Measurements from ENCODE around the gene CLDN14.
"Not testable (repeated sequence)": the region's sequence is repeated elsewhere in the genome, so short reads cannot be mapped to it uniquely, and the experiment has no call there.

The CLDN14 gene

GRCh38 chr21:36481639-36482038 is 1.7 kb upstream of the CLDN14 start:
- no peak for DNase-seq (ENCODE audit: insufficient read length, low spot score)
- FAIRE-seq, result no peak
- no peak for TF ChIP-seq CTCF (IDR thresholded peaks at IDR 0.05; ENCODE audit: insufficient read depth, missing control alignments)

GRCh38 chr21:36480618-36481017 is 696 bp upstream of the CLDN14 start:
- DNase-seq (ENCODE audit: insufficient read length, low spot score) (no peak), FAIRE-seq (no peak)
- no peak for TF ChIP-seq CTCF (IDR thresholded peaks at IDR 0.05; ENCODE audit: insufficient read depth, missing control alignments)

- DNase-seq (ENCODE audit: insufficient read length, low spot score), result no peak
- FAIRE-seq, result no peak
- TF ChIP-seq CTCF (IDR thresholded peaks at IDR 0.05; ENCODE audit: insufficient read depth, missing control alignments), result no peak
These were observed 981 bp downstream of the CLDN14 start for GRCh38 chr21:36478941-36479340.

DNA sequence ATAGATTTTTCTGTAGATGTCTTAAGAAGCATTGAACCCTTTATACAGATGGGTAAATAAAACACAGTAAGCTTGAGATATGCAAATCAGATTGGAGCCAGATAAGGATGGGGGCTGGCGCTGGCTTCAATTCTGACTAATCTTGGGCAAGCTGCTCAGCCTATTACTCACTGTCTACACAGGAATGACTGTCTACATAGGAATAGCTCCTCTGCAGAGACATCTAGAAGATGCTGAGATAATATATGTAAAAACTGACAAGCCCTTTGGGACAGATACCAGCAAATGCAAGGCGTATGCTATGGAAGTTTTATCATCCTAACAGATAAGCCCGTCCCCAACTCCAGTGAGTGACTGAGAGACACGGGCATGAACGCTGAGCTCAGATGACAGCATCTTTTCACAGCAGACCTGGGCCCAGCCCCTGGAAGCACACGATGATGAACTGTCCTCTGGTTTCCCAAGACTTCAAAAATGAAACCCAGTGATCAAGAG is 1.7 kb downstream of the CLDN14 start:
- TF ChIP-seq CTCF (IDR thresholded peaks at IDR 0.05; ENCODE audit: insufficient read depth, missing control alignments), result no peak
- DNase-seq (ENCODE audit: insufficient read length, low spot score) (no peak), FAIRE-seq (no peak)

- TF ChIP-seq CTCF (IDR thresholded peaks at IDR 0.05; ENCODE audit: insufficient read depth, missing control alignments), result no peak
- FAIRE-seq (no peak), DNase-seq (ENCODE audit: insufficient read length, low spot score) (no peak)
These were observed 2.4 kb downstream of the CLDN14 start for GRCh38 chr21:36477559-36477958.

DNA sequence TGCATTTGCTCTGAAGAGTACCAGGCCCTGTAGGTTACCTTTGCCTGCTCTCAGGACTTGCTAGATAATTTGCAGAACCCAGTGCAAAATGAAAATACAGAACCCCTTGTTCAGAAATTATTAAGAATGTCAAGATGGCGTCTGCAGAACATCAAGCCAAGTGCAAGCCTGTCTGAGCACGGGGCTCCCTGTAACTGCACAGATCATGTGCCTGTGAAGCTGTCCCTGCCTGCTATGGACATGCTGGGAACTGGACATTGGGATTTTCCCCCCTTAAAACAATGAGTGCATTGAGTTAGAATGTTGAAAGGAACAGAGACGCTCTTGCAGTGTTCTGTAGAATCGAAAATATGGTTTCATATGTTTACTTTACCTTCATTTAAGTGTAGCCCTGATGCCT is 2.9 kb downstream of the CLDN14 start:
- no peak for TF ChIP-seq CTCF (IDR thresholded peaks at IDR 0.05; ENCODE audit: insufficient read depth, missing control alignments)
- no peak for DNase-seq (ENCODE audit: insufficient read length, low spot score)
- no peak for FAIRE-seq

- not testable (repeated sequence) for FAIRE-seq; DNase-seq (ENCODE audit: insufficient read length, low spot score)
These were observed 3.4 kb downstream of the CLDN14 start for GRCh38 chr21:36476541-36476940.

DNA sequence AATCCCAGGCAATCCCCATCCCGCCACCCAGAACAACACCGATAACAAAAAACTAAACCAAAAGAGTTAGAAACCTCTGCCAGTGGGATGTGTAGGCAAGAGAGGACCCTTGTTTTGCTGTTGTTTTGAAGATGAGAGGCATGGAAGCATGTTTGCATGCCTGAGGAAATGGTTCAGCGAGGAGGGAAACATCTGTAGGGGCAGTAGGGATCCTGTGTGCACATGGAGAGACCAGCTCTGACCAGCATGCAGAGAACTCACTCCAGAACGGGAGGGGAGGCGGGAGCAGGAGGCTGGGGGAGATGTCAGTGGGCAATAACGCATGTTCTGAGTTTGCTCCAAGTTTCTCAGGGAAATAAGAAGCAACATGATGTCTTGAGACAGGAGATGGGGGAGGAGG is 5.3 kb downstream of the CLDN14 start:
- TF ChIP-seq CTCF (IDR thresholded peaks at IDR 0.05; ENCODE audit: insufficient read depth, missing control alignments), result no peak
- FAIRE-seq (no peak), DNase-seq (ENCODE audit: insufficient read length, low spot score) (no peak)
